T-helper 2 cell treated with Interferon-gamma antibody and Interleukin-4, amounts not matched to agents 100 ng/mL and 5 ng/mL, for 36 hours (primary cell): Measurements from ENCODE around the gene SRGAP2B. TPM values are rescaled to one million over a fixed set of nuclear protein-coding genes. Genes with fewer than 3 reads are reported as not detected.
"Not testable (repeated sequence)": the region's sequence is repeated elsewhere in the genome, so short reads cannot be mapped to it uniquely, and the experiment has no call there.

Experiments used
- intact Hi-C: fragments of 100-400 bp; cut with micrococcal nuclease; formaldehyde crosslinking; loops from one replicate; pipeline ENCODE4 v1.15.1; 2023
- total RNA-seq: library from RNA; stranded (reverse); gene quantifications from 2 replicates; pipeline ENCODE4 v1.2.3, GENCODE V29; 2022

SRGAP2B gene
- total RNA-seq, 1 donor from 2014 or later, result 32.7 TPM

DNA sequence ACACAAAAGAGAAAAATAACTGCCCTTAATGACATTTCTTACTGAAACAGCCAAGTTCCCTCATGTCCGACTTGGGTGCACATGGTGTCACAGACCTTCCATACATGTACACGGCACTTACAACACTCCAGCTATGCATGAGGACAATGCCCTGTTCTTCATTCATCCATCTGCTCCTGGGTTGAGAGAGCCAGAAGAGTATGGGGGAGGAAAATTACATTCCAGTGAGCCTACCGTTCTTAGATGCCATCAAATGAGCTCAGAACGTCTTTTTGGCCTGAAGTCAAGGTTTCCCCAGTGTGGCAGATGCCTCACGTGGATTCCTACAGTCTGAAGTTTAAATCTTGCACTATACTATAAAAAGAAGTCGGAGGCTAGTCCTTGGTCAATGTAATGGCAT is 194.3 kb downstream of the SRGAP2B start:
- intact Hi-C loops, result not testable (repeated sequence)

DNA sequence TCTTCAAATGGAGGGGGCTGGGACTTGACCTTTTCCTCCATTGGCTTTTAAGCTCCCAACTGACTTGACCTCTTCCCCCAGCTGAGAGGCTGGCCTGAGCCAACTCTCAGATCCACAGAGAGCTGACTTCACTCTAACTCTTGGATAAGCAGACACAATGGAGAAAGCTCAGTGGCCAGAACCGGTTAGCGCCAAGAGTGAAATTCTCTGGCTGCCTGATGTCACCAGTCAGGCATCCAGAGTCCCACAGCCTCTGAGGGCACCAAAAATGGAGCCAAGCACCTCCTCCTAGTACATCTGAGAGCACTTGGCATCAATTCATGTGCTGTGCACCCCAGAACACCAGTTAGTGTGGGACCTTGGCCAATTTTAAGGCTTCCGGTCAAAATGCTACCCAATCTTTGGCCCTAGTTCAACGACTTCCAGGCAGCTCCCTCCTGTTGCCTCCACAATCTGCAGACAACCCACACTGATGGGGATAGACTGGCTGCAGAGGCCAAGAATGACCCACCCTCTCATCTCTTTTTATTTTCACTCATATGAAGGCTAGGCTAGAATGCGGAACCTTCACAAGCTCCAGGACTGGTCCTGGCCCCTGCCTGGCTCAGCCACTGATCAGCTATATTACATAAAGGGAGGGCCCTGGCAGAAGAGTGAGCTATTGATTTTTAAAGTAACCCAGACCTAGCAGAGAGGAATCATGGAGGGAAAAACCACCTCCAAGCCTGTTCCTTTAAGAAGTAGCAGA is 200.5 kb downstream of the SRGAP2B start:
- intact Hi-C loops, result not testable (repeated sequence)

DNA sequence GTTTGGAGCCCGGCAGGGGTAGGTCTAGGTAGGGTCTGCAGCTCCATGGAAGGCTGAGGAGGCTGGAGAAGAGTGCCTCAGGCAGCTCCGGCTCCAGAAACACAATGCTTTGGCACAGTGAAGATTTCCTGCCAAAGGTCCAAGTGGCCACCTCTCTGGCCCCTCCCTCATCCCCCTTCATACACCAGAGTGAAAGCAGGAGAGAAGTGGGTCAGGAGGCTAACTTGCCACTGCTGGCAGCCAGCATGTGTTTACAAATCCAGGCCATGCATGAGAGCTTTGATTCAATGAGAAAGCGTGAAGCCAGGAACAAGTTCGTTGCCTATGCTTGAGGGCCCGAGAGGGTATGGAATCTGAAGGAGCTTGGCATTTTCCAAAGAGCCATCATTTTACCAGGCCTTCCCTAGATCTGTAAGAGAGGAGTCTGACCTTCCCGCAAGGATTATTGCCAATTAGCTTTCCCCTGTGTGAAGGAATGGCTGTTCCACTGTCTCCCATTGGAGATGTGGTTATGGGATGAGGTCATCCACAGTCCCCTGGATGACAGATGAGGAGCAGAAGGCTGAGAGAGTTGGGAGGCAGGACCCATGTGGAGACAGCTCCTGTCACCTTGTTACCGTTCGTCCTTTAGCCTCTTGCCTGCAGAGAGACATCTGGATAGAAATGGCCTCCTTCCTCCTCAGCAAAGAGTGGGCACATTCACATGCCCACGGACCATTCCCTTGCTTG is 201.3 kb downstream of the SRGAP2B start:
- intact Hi-C loops, result not testable (repeated sequence)

DNA sequence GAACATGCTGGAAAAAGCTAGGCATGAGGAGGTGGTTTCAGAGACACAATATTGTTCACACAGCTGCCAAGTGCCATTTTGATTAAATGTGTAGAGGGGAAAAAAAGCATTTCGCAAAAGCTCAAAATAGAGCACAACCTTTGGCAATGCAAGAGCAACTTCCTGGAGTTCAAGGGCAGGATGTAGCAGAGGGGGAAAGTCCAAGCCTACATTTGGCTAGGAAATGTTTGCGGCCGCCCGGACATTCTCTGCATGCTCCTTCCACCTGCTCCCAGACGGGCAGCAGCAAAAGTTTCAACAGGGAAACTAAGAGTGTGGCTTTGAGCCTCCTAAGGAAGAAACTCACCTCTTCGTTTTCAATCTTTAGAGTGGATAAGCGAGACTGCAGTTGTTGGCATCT is 202.1 kb downstream of the SRGAP2B start:
- intact Hi-C loops, result not testable (repeated sequence)

DNA sequence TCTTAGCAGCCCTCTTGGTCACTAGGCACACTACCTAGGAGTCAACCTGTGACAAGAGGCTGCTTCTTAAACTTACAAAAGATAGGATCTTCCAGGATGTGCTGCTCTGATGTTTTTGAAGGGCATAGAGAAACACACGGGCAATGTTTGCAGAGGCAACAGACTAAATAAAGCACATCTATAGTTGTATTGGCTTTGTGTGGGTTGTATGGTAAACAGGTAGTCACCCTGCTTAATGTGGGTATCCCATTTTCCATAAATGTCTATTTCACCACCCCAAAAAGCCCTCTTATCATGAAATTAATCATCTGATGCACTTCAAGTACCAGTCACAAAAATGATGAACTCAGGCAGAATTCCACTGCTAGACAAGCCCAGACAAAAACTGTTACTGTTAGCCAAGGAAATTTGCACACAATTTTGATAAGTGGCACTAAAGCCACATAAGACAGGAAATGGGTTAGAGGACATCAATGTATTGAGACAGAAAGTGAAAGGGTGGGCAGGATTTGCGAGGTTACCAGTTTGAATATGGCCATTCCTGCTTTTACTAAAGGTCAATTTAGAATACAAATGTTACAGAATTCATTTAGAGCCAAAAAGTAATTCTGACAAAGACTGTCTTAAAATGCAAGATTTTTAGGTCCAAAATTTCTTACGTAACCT is 205.5 kb downstream of the SRGAP2B start:
- intact Hi-C loops, result not testable (repeated sequence)

DNA sequence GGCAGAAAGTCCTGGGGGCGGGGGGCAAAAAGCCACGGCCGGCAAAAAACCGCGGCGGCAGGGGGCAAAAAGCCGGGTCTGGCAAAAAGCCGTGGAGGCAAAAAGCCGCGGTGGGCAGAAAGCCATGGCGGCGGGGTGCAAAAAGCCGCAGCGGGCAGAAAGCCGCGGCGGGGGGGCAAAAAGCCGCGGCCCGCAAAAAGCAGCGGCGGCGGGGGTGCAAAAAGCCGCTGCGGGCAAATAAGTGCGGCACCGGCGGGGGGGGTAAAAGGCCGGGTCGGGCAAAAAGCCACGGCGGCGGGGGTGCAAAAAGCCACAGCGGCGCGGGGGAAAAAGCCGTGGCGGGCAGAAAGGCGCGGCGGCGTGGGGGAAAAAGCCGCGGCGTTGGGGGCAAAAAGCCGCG is 212.1 kb downstream of the SRGAP2B start:
- intact Hi-C loops, result not testable (repeated sequence)

DNA sequence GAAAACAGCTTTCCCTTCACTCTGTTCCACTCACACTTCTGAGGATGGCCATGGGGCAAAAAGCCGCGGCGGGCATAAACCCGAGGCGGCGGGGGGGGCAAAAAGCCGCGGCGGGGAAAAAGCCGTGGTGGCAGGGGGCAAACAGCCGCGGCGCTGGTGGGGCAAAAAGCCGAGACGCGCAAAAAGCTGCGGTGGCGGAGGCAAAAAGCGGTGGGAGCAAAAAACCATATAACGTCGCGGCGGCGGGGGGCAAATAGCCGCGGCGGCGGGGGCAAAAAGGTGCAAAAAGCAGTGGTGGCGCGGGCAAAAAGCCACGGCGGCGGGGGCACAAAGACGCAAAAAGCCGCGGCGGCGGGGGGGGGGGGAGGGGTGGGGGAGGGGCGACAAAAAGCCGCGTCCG is 212.8 kb downstream of the SRGAP2B start:
- intact Hi-C loops, result not testable (repeated sequence)

DNA sequence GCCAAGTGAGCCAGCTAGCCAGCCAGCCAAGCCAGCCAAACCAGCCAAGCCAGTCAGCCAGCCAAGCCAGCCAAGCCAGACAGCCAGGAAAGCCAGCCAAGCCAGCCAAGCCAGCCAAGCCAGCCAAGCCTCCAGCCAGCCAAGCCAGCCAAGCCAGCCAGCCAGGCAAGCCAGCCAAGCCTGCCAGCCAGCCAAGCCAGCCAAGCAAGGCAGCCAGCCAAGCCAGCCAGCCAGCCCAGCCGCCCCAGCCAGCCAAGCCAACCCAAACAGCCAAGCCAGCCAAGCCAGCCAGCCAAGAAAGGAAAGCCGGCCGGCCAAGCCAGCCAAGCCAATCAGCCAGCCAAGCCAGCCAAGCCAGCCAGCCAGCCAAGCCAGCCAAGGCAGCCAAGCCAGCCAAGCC is 236.5 kb downstream of the SRGAP2B start:
- intact Hi-C loops, result not testable (repeated sequence)

Other genes with a start within 250 kb of the SRGAP2B start
- gene FAM72D, start 646 bp upstream of the SRGAP2B start, total RNA-seq, result 7.7 and 8.5 TPM in 2 replicates
- gene PPIAL4D, start 146.8 kb upstream of the SRGAP2B start, total RNA-seq, result not detected in 2 replicates